T1000 (cell line): ENCODE data around the gene EPHA1.

Experiments
- DNase-seq: peaks from one replicate; lab custom pipeline; 2025; ENCODE audit warnings: mixed read lengths; lab: John Stamatoyannopoulos, UW

EPHA1 gene

GRCh38 chr7:143347950-143348349 lies 60.7 kb downstream of the EPHA1 start:
- no peak for DNase-seq

- no peak for DNase-seq
These were observed 62.6 kb downstream of the EPHA1 start for GRCh38 chr7:143346018-143346417.

DNA sequence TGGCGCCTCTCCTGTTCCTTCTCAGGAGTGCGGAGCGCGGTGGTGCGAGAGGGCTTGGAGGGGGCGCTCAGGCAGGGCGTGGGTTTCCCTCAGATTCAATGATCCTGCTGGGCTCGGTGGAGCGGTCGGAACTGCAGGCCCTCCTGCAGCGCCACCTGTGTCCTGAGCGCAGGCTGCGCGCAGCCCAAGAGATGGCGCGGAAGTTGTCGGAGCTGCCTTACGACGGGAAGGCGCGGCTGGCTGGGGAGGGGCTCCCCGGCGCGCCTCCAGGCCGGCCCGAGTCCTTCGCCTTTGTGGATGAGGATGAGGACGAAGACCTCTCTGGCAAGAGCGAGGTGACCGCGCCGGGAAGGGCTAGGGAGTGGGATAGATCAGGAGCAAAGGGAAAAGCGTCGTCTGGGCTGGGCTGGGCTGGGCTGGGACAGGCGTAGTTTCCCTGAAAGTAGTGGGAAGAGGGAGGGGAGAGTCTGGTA lies 63.2 kb downstream of the EPHA1 start:
- no peak for DNase-seq

DNA sequence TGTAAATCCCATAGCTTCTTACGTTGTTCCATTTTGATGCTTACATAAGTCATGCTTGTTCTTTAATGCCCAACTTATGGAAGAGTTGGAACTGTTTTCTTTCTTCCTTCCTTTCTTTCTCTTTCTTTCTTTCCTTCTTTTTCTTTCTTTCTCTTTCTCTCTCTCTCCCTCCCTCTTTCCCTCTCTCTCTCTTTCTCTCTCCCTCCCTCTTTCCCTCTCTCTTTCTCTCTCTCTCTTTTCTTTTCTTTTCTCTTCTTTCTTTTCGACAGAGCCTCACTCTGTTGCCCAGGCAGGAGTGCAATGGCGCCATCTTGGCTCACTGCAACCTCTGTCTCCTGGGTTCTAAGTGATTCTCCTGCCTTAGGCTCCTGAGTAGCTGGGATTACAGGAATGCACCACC lies 65.1 kb downstream of the EPHA1 start:
- no peak for DNase-seq

- DNase-seq = no peak
These were observed 66.8 kb downstream of the EPHA1 start for GRCh38 chr7:143341842-143342241.
